Urothelium cell line (cell line): ENCODE results near the gene USPL1.
A peak's percentile ranks its signal among the peaks of the same experiment; 100 is the strongest.
"Not testable (repeated sequence)": the region's sequence is repeated elsewhere in the genome, so short reads cannot be mapped to it uniquely, and the experiment has no call there.

ENCODE experiments used
- DNase-seq: peaks from one replicate; pipeline ENCODE4 v3.0.0; 2011; ENCODE audit warnings: low spot score, mixed read lengths
- FAIRE-seq: peaks from 2 replicates; lab custom pipeline; 2011; peaks lifted over from hg19 to GRCh38; lab: Jason Lieb, UNC

The USPL1 gene

DNA sequence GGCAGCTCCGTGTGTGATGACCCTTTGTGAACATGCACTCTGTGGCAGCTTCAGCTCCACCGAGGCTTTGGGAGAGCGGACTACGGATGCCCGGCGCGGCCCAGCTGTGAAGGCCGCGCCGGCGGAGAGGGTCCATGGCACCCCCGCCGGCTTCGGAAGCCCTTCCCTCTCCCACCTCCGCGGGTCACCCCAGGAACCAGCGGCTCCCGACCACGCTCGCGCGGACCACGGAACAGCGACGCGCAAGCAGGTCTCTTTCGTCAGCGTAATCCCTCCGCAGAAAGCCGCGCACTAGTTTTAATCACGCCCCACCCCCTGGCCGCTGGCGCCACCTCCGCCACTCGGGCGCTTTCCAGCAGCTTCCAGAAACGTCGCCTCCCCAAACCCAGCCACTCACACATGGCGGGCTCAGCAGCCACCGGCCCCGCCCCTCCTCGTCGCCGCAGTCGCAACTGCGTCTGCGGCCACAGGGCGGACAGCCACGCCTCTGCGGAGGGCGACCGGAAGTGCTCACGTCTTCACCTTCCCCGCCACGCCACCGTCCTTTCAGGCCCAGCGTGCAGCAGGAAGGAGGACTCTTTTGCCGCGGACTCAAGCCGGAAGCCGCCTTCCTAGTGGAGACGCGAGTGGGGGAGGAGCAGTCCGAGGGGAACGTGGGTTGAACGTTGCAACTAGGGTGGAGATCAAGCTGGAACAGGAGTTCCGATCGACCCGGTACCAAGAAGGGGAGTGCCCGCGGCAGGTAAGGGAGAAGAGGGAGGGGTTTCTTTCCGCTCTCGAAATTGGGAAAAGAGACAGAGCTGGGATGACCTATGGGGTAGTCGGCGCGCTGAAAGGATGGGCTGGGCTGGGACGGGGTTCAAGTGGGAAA is at the start of gene USPL1:
USPL1 (plus strand) TSS at position 606 of the 871 bp plus-strand sequence. CDS start 3,221 bp downstream, outside the sequence.
- FAIRE-seq: peak; percentile 91
- DNase-seq: peak; percentile 95

DNA sequence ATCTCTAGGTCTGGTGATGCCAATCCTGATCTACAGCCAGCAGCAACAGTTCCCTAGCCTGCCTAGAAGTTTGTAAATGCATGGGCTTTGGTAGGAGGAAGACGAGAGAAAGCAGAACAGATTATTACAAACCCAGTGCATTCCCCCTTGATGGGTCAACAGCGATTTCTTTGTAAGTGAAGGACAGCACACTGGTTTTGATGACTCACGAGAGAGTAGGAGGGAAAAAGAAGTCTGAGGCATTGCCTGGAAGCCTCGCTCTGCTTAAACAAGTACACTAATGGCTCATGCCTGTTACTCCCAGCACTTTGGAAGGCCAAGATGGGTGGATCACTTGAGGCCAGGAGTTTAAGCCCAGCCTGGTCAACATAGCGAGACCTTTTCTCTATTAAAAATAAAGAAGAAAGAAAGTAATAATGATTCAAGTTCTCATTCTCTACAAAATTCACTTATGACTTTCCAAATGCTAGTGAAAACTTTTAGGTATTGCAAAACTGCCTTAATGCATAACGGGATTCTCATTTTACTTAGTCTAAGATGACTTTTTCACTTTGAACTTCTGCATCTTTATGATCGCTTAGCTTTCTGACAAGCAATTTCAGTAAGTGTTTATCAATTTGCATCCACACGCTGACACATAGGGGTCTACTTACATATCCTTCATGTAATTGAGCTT is 47.7 kb upstream of the USPL1 start:
- DNase-seq (peak; percentile 64), FAIRE-seq (no peak)

- FAIRE-seq (no peak), DNase-seq (no peak)
These were observed 47.0 kb upstream of the USPL1 start for GRCh38 chr13:30570691-30571090.

DNA sequence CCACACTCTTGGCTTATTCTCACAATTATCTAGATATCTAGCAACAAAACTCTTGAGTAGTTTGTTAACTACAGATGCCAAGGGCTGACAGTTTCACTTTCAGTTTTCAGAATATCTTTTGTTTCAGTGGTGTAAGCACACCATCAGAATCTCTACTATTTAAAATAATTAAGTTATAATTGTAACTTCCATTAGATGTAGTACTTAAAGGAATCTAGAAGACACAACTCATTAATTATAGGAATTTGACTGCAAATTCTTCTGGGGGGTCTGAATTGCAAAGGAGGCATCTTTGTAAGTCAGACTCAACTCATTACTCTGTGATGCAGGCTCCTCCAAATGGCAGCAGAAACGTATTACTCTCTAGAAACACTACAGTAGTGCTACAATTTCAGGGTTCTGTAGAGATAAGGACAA is 44.9 kb upstream of the USPL1 start:
- DNase-seq (no peak), FAIRE-seq (no peak)

DNA sequence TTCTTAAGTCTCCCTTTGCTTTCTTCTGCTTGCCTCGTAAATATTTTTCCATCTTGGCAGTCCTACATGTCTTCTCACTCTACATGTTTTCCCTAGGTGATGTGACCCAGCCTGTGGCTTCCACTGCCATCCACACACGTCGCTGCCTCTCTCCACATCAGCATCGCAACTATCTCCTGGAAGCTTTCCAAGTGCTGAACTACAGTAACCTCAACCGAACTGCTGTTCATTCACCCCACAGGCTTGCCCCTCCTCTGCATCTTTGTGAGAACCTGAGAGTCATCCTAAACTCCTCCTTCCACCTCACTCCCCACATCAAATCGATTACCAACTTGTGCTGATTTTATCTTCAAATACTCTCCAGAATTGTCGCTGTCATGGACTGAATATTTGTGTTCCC is 41.2 kb upstream of the USPL1 start:
- peak; percentile 65 for DNase-seq
- FAIRE-seq: no peak

DNA sequence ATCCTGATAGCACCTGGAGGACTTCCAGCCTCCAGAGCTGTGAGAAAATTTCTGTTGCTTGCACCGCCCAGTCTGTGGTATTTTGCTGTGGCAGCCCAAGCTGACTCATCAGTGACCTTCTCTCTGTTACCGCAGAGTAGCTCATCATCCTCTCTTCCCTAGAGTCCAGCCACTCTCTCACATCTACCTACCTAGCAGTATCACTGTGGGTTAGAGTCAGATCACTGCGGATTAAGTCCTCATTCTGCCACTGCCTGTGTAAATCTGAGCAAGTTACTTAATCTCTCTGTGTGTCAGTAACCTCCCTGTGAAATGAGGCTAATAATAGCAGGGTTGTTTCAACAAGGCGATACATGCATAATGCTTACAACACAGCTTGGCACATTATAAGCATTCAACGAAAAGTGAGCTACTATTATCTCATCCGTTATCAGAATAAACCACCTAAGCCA is 40.3 kb upstream of the USPL1 start:
- DNase-seq (peak; percentile 81), FAIRE-seq (peak; percentile 61)

DNA sequence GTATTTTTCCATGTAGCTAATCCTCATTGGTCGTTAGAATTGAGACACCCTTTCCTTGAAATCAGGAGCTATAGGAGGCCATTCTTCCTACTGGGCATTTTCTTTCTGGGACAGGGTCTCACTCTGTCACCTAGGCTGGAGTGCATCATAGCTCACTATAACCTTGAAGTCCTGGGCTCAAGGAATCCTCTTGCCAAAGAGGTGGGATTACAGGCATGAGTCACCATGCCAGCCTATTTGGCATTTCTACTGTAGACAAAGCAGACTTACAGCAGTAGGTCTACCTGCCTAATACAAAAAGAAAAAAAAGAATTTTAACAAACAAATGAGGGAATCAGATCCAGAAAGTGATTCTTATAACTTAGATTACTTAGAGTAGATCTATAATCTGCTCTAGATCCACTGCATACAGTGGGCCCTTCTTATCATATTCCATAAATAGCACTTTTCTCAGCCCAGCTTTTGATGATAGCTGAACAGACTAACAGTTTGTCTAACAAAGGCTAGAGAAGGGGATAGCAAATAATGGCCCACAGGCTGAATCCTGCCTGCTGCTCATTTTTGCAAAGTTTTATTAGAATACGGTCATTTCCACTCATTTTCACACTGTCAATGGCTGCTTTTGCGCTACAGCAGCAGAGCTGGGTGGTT is 36.7 kb upstream of the USPL1 start:
- no peak for DNase-seq
- no peak for FAIRE-seq

DNA sequence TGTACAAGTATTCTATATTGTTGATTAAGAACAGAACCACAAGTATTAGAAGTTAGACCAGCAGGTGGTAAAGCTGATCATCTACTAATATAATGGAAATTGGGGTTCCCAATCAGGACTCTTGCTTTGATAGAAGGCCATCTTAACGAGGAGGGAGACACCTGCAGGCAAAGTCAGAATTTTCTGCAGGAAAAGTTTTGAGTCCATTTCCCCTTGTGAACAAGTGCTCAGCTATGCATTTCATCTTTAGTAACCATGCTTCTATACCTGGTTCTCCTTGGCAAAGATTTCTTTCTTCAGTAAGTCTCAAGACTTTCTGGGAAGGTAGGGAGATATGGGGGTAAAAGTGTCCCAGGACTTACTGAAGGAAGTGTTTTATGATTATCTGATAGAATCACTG is 36.1 kb upstream of the USPL1 start:
- DNase-seq: no peak
- FAIRE-seq: no peak

DNA sequence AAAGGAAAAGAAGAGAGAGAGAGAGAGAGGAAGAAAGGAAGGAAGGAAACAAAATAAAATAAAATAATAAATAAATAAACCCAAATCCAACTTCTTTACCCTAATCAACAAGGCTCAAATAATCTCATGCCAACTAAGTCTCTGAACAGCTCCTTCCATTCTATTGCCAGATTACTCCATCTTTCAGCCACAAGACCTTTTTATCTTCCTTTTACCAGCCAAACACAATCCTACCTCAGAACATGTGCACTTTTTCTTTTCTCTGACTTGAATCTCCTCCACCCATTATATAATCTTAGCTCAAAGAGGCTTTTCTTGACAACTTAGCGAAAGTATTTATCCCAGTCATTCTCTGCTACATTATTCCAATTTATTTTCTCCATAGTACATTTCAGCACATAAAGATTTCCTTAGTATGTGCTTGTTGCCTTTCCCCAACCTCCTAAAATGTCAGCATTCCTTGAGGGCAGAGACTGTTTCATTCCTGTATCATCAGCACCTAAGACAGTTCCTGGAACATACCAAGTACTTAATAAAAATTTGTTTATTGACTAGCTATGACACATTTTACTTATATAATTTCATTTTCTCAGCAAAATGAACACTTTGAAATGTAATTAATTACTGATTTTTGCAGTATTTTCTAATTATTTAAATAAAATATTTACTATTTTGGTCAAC is 33.5 kb upstream of the USPL1 start:
- no peak for FAIRE-seq
- no peak for DNase-seq

GRCh38 chr13:30585748-30586262 is 31.9 kb upstream of the USPL1 start:
- FAIRE-seq (no peak), DNase-seq (no peak)

GRCh38 chr13:30587231-30587630 is 30.5 kb upstream of the USPL1 start:
- DNase-seq: no peak
- FAIRE-seq: no peak

- DNase-seq (no peak), FAIRE-seq (no peak)
These were observed 30.0 kb upstream of the USPL1 start for GRCh38 chr13:30587739-30588138.

- DNase-seq: no peak
- FAIRE-seq: no peak
These were observed 24.7 kb upstream of the USPL1 start for GRCh38 chr13:30593001-30593400.

- DNase-seq (no peak), FAIRE-seq (no peak)
These were observed 17.2 kb upstream of the USPL1 start for GRCh38 chr13:30600496-30600895.

- DNase-seq (no peak), FAIRE-seq (no peak)
These were observed 15.9 kb upstream of the USPL1 start for GRCh38 chr13:30601836-30602235.

DNA sequence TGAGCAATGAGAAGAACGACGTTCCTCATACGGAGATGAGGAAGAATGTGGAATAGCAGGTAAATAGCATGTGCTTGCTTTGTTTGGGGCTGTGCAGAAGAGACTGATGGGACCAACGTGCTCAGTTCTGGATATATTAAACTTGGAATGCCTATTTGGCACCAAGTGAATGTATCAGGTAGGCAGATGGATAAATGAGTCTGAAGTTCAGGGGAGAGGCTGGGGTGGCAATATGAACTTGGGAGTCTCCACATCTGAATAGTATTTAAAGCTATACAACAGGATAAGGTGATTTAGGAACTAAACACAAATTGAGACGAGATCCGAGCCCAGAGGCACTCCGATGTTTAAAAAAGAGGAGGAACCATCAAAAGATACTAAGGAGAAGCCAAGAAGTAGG is 12.7 kb upstream of the USPL1 start:
- DNase-seq: no peak
- no peak for FAIRE-seq

DNA sequence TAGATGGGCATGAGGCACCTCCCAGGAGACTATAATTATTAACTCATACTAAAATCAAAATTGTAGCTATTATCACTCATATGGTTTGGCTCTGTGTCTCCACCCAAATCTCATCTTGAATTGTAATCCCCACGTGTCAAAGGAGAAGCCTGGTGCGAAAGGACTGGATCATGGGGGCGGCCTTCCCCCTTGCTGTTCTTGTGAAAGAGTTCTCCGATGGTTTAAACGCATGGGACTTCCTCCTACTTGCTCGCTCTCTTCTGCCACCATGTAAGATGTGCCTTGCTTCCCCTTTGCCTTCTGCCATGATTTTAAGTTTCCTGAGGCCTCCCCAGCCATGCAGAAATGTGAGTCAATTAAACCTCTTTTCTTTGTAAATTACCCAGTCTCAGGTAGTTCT is 10.5 kb upstream of the USPL1 start:
- not testable (repeated sequence) for DNase-seq, FAIRE-seq

GRCh38 chr13:30607908-30608307 is 9.8 kb upstream of the USPL1 start:
- FAIRE-seq (no peak), DNase-seq (no peak)

DNA sequence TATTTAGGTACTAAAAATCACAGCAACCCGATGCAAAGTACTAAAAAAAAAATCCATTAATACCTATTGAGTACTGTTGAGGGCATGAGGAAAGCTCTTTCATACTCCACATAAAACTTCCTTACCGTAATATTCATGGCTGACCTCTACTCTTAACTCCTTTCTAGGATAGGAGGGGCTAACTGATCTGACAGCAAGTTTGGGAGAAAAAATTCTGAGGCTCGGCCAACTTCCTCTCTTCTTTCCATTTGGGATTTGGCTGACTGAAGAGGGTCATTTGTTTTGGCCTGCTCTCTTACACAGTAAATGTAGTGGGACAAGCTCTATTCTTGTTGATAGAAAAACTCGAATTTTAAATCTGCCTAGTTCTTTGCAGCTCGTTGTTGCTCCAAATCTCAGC is 9.4 kb upstream of the USPL1 start:
- FAIRE-seq (no peak), DNase-seq (no peak)

- DNase-seq: no peak
- FAIRE-seq: no peak
These were observed 7.4 kb upstream of the USPL1 start for GRCh38 chr13:30610311-30610710.

DNA sequence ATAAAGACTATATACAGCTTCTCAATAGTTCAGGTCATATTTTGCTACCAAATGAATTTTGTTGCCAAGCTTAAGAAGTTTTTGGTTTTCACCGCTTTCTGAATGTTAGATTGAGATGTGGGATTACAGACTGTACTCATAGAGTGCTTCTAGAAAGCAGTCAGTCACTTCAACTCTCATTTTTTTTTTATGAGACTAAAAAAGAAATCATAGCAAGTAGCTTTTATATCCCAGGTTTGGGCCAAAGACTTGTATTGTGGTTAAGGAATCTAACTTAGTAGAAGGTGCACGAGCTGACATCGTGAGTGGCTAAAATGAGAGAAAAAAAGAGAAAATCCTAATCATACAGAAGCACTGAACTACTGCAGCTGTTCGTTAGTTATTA is 2.2 kb upstream of the USPL1 start:
- no peak for FAIRE-seq
- DNase-seq: no peak
